Astrocyte (in vitro differentiated cells and primary cell): ENCODE results near the gene CAPS2.

ENCODE experiments used
- EZH2 ChIP-seq: IDR thresholded peaks from 2 replicates; pipeline ENCODE4 v1.6.1; 2012; ENCODE audit warnings: mild to moderate bottlenecking, low read length, inconsistent platforms; ENCODE audit not compliant: insufficient read depth
- TF ChIP-seq, protein P1 (sequence below): IDR thresholded peaks from 2 replicates; pipeline ENCODE4 v1.5.1; 2011; ENCODE audit warnings: low read depth, mild to moderate bottlenecking, inconsistent platforms, low read length, moderate library complexity; ENCODE audit not compliant: insufficient read depth

DNA sequence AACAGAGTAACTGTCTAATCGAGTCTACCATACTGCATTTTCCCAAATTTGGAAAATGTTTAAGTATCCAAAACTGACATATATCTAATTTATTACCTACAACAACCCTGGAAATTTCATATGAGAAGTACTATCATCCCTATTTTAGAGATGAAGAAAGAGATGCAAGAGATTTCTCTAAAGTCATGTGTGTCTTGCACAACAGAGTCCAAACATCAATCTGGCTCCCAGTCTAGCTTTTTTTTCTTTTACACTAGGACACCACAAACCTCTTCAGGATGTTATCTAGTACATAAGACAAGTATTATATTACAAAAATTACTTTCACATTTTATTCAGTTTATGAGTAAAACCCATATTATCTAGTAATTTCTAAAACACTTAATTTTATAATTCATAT lies 39.1 kb downstream of the CAPS2 start:
- TF ChIP-seq, protein P1, sequence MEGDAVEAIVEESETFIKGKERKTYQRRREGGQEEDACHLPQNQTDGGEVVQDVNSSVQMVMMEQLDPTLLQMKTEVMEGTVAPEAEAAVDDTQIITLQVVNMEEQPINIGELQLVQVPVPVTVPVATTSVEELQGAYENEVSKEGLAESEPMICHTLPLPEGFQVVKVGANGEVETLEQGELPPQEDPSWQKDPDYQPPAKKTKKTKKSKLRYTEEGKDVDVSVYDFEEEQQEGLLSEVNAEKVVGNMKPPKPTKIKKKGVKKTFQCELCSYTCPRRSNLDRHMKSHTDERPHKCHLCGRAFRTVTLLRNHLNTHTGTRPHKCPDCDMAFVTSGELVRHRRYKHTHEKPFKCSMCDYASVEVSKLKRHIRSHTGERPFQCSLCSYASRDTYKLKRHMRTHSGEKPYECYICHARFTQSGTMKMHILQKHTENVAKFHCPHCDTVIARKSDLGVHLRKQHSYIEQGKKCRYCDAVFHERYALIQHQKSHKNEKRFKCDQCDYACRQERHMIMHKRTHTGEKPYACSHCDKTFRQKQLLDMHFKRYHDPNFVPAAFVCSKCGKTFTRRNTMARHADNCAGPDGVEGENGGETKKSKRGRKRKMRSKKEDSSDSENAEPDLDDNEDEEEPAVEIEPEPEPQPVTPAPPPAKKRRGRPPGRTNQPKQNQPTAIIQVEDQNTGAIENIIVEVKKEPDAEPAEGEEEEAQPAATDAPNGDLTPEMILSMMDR: no peak
- no peak for TF ChIP-seq EZH2
